ENCODE measurements around the gene SEC61B. TPM values are rescaled to one million over a fixed set of nuclear protein-coding genes. Genes with fewer than 3 reads are reported as not detected.
A peak's percentile ranks its signal among the peaks of the same experiment; 100 is the strongest.
"Not testable (repeated sequence)": the region's sequence is repeated elsewhere in the genome, so short reads cannot be mapped to it uniquely, and the experiment has no call there.

SEC61B gene
- polyA plus RNA-seq, 3 donors, result 146 to 169 (median 155) TPM

- peak; percentile 81 to 96 (median 90) for DNase-seq (ENCODE audit: extremely low read depth in 1 of 11, low read depth in 9 of 11, low spot score in 4 of 11)
Measured at GRCh38 chr9:99184475-99185347, 37.4 kb upstream of the SEC61B start.

- DNase-seq (ENCODE audit: extremely low read depth in 1 of 11, low read depth in 9 of 11, low spot score in 4 of 11), result no peak
Measured at GRCh38 chr9:99185348-99185632, 36.8 kb upstream of the SEC61B start.

- no peak for DNase-seq (ENCODE audit: extremely low read depth in 1 of 11, low read depth in 9 of 11, low spot score in 4 of 11)
Measured at GRCh38 chr9:99185934-99186333, 36.1 kb upstream of the SEC61B start.

- DNase-seq (ENCODE audit: extremely low read depth in 1 of 11, low read depth in 9 of 11, low spot score in 4 of 11), result no peak
Measured at GRCh38 chr9:99187311-99187710, 34.8 kb upstream of the SEC61B start.

GRCh38 chr9:99189186-99189585, 32.9 kb upstream of the SEC61B start:
- no peak for DNase-seq (ENCODE audit: extremely low read depth in 1 of 11, low read depth in 9 of 11, low spot score in 4 of 11)

- DNase-seq (ENCODE audit: extremely low read depth in 1 of 11, low read depth in 9 of 11, low spot score in 4 of 11), result peak in 2 of 11 donors; percentile 15 to 35
Measured at GRCh38 chr9:99189887-99190596, 32.0 kb upstream of the SEC61B start.

GRCh38 chr9:99190597-99191283, 31.3 kb upstream of the SEC61B start:
- DNase-seq (ENCODE audit: extremely low read depth in 1 of 11, low read depth in 9 of 11, low spot score in 4 of 11), result no peak

- DNase-seq (ENCODE audit: extremely low read depth in 1 of 11, low read depth in 9 of 11, low spot score in 4 of 11), result no peak
Measured at GRCh38 chr9:99192786-99193465, 29.2 kb upstream of the SEC61B start.

GRCh38 chr9:99193466-99193821, 28.6 kb upstream of the SEC61B start:
- DNase-seq (ENCODE audit: extremely low read depth in 1 of 11, low read depth in 9 of 11, low spot score in 4 of 11), result no peak

GRCh38 chr9:99196484-99196883, 25.6 kb upstream of the SEC61B start:
- not testable (repeated sequence) for DNase-seq (ENCODE audit: extremely low read depth in 1 of 11, low read depth in 9 of 11, low spot score in 4 of 11)

- DNase-seq (ENCODE audit: extremely low read depth in 1 of 11, low read depth in 9 of 11, low spot score in 4 of 11), result no peak
Measured at GRCh38 chr9:99197124-99197630, 24.9 kb upstream of the SEC61B start.

GRCh38 chr9:99197987-99198386, 24.1 kb upstream of the SEC61B start:
- no peak for DNase-seq (ENCODE audit: extremely low read depth in 1 of 11, low read depth in 9 of 11, low spot score in 4 of 11)

GRCh38 chr9:99199938-99200539, 22.0 kb upstream of the SEC61B start:
- no peak for DNase-seq (ENCODE audit: extremely low read depth in 1 of 11, low read depth in 9 of 11, low spot score in 4 of 11)

GRCh38 chr9:99201603-99202002, 20.5 kb upstream of the SEC61B start:
- no peak for DNase-seq (ENCODE audit: extremely low read depth in 1 of 11, low read depth in 9 of 11, low spot score in 4 of 11)

GRCh38 chr9:99210572-99210971, 11.5 kb upstream of the SEC61B start:
- DNase-seq (ENCODE audit: extremely low read depth in 1 of 11, low read depth in 9 of 11, low spot score in 4 of 11), result no peak

GRCh38 chr9:99211746-99212145, 10.3 kb upstream of the SEC61B start:
- DNase-seq (ENCODE audit: extremely low read depth in 1 of 11, low read depth in 9 of 11, low spot score in 4 of 11), result no peak

GRCh38 chr9:99213197-99213596, 8.9 kb upstream of the SEC61B start:
- DNase-seq (ENCODE audit: extremely low read depth in 1 of 11, low read depth in 9 of 11, low spot score in 4 of 11), result no peak

GRCh38 chr9:99216073-99216472, 6.0 kb upstream of the SEC61B start:
- no peak for DNase-seq (ENCODE audit: extremely low read depth in 1 of 11, low read depth in 9 of 11, low spot score in 4 of 11)

- DNase-seq (ENCODE audit: extremely low read depth in 1 of 11, low read depth in 9 of 11, low spot score in 4 of 11), result no peak
Measured at GRCh38 chr9:99220011-99220410, 2.1 kb upstream of the SEC61B start.

All from renal cortex interstitium (tissue), 11 donors.